GM18508 (cell line): ENCODE measurements around the gene IGSF9B.

Source experiments
- ATAC-seq: cut with Tn5 transposase; IDR thresholded peaks from one replicate; pipeline ENCODE4 v1.9.1; 2021; ENCODE audit warnings: moderate number of reproducible peaks; ENCODE audit not compliant: insufficient read depth, unreplicated experiment

The IGSF9B gene

GRCh38 chr11:133906241-133906640, 50.5 kb downstream of the IGSF9B start:
- no peak for ATAC-seq

- ATAC-seq, result no peak
Measured at GRCh38 chr11:133905677-133906156, 51.1 kb downstream of the IGSF9B start.

GRCh38 chr11:133904818-133905515, 51.8 kb downstream of the IGSF9B start:
- no peak for ATAC-seq

GRCh38 chr11:133903875-133904817, 52.6 kb downstream of the IGSF9B start:
- ATAC-seq, result no peak

GRCh38 chr11:133903056-133903455, 53.7 kb downstream of the IGSF9B start:
- ATAC-seq, result no peak

GRCh38 chr11:133902506-133902905, 54.3 kb downstream of the IGSF9B start:
- ATAC-seq, result no peak

- no peak for ATAC-seq
Measured at GRCh38 chr11:133901999-133902398, 54.8 kb downstream of the IGSF9B start.

GRCh38 chr11:133901316-133901715, 55.5 kb downstream of the IGSF9B start:
- ATAC-seq, result no peak

GRCh38 chr11:133900176-133901105, 56.3 kb downstream of the IGSF9B start:
- no peak for ATAC-seq

- no peak for ATAC-seq
Measured at GRCh38 chr11:133898770-133899115, 58.0 kb downstream of the IGSF9B start.

GRCh38 chr11:133898031-133898769, 58.6 kb downstream of the IGSF9B start:
- ATAC-seq, result no peak

- ATAC-seq, result no peak
Measured at GRCh38 chr11:133897331-133897650, 59.5 kb downstream of the IGSF9B start.

- no peak for ATAC-seq
Measured at GRCh38 chr11:133896642-133897330, 60.0 kb downstream of the IGSF9B start.

- no peak for ATAC-seq
Measured at GRCh38 chr11:133896028-133896427, 60.7 kb downstream of the IGSF9B start.

- no peak for ATAC-seq
Measured at GRCh38 chr11:133895551-133895950, 61.2 kb downstream of the IGSF9B start.

- peak; percentile 48 for ATAC-seq
Measured at GRCh38 chr11:133895061-133895479, 61.7 kb downstream of the IGSF9B start.

GRCh38 chr11:133893381-133893780, 63.4 kb downstream of the IGSF9B start:
- no peak for ATAC-seq

- no peak for ATAC-seq
Measured at GRCh38 chr11:133892584-133893380, 64.0 kb downstream of the IGSF9B start.
